NCI-H187 treated with DMSO at 0.1 percent for 48 hours (cell line): ENCODE data around the gene ADAM19.

Source experiments
- DNase-seq: peaks from one replicate; lab custom pipeline; 2025; lab: John Stamatoyannopoulos, UW

ADAM19 gene

GRCh38 chr5:157542282-157543000, 33.1 kb downstream of the ADAM19 start:
- DNase-seq: no peak

DNA sequence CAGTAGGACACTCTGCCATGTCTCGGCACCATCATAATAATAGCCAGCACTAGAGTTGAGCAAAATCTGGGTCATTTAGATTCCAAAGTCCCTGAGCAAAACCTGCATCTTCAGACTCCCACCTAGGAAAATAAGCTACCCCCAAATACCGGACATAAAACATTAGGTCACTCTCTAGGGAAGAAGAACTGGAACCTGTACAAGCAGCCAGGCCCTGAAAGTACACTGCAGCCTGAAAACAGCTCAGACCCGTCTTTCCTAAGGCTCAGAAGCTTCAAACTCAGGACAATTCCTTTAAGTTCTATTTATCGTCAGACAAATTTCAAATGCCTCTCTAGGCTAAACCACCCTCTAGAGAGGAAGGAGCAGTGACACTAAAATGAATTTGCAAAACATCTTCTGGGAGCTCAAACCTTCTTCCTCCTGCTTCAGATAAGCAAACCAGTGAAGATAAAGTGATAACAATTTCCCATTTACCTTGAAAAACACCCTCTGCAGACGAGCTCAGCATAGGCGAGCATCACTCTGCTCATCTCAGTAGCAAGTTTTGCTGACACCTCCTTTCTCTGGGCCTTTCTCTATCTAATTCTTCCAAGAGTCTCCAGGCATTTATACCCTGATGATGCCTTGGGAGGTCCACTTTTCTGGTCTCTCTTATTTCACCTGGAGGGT, 34.0 kb downstream of the ADAM19 start:
- DNase-seq: no peak

DNA sequence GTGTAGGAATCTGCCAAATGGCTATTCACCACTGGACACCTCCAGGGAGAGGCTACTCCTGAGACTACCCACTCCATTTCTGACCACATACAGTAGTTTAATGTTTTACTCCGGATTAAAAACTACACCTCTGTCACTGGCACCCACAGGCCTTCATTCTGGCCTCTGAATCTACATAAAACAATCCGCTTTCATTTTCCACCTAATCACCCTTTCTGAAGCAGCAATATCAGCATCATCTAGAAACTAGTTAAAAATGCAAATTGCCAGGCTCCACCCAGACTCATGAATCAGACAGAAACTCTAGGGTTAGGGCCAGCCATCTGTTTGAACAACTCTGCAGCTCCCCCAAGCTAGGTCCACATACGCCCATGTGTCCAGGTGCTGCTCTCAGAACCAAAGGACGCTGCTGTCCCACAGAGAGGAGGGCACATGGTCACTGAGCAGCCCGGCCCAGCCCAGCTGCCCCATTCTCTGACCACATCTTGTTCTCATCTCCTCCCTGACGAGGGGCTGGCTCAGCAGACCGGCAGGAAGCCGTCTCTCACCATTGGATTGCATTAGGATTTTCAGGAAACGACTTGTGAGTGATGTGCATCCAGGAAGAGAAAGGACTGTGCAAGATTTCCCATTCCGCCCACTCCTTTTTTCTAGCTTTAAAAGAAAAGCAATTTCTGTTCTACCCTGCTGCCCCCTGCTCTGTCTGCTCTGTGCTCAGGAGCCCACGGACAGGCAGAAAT, 34.7 kb downstream of the ADAM19 start:
- DNase-seq: no peak

DNA sequence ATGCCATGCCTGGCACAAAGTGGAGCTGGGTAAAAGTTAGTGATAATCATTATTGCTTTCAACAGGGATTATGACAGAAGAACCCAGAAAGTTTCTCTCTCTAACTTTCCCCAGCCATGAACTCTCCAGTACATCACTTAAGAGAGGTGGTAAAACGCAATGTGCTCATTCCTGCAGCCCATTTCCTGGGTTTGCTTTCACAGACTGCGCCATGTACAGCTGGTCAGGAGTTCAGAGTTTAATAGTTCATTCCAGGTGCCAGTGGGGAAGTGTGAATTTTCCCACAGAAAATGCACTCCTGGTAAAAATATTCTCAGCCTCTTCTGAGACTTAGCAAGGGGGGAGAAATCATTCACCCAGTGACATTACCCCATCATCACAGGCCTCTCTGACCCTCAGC, 35.5 kb downstream of the ADAM19 start:
- DNase-seq: no peak

DNA sequence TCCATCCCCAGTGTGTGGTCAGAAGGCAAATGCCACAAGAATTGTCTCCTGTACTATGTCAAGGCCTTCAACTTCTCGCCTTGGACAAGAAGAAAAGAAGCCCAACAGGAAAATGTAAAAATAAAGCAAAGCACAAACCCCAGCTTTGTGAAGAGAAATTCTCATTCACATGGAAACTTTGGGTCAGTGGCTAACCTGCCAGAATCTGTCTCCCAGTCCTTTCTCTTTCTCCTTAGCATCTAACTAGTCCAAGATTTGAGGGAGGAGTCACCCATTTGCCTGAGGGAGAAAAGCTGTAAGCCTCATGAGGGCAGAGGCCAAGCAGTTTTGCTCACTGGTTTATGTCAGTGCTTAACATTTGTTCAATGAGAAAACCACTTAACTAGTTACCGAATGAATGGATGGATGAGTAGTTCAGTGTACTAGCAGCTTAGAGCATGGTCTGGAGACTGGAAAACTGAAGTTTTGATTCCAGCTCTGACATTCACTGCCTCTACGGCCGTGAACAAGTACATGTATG, 36.0 kb downstream of the ADAM19 start:
- no peak for DNase-seq

- DNase-seq: no peak
These were observed 37.3 kb downstream of the ADAM19 start for GRCh38 chr5:157538311-157538710.

GRCh38 chr5:157535042-157535865, 40.3 kb downstream of the ADAM19 start:
- DNase-seq: no peak

DNA sequence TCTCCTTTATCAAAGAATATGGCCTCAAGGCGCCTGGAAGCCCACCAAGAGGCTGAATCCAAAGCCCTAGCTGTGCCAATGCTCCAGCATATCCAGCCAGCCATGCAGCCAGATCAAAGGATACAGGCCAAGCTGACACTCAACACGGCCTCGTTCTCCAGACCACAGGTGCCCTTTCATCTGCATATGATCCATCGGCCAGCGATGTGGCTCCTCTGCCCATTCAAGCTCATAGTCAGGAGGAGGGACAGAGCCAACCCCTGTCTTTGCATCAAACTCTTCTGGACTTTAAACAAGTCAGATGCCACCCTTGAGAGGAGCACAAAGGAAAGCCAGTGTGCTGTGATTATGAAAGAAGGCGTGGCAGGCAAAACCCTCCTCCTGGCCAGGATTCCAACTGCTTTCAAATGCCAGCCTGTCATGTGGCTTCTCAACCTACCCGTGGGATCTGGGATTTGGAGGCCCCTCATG, 42.5 kb downstream of the ADAM19 start:
- DNase-seq: no peak

DNA sequence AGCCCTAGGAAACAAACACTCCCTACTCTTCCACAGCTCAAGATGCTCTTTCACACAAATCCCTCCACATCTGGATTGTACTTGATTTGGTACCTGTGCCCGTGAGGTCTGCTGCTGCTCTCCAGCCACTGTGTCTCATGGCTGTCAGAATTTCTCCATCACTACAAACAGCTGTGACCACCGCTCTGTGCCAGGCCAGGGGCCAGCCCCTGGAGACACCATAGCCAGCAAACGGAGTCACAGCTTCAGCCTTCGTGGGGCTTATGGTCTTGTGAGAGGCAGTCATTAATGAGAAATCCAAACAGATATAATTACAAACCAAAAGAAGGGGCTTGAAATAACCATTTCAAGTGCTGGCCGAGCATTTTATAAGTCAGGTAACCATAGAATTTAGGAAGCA, 43.6 kb downstream of the ADAM19 start:
- DNase-seq: no peak

DNA sequence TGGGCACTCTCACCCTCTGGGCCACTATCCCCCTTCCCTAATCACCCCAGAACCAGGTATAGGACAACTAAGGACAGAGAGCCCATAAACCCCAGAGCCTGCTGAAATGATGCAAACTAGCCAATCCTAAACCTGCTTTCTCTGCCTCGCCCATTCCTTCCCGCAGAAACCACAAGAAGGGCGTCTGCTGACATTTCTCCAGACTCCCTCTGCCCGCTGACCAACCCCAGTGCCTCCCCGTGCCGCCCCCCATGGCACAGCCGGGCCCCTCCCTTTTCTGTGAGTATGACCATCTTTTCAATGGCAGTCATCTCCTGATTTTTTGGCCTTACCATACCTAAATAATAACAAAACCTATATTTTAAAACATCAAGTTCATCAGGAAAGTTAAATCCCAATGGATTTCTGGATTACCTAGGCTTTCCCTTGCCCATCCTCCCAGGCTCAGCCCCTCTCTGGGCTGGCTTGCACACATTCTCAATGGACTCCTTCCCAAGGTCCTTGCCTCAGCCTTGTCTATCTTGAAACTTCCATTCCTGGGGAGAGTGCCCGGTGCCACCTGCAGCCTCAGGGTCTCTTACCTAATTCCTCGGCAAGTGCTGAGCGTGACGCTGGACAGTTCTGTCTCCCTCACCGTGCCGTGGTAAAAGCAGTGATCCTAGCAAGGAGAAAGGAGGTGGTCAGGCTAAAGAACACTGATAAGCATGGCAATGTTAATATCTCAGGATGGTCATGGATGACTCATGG, 45.2 kb downstream of the ADAM19 start:
- no peak for DNase-seq

DNA sequence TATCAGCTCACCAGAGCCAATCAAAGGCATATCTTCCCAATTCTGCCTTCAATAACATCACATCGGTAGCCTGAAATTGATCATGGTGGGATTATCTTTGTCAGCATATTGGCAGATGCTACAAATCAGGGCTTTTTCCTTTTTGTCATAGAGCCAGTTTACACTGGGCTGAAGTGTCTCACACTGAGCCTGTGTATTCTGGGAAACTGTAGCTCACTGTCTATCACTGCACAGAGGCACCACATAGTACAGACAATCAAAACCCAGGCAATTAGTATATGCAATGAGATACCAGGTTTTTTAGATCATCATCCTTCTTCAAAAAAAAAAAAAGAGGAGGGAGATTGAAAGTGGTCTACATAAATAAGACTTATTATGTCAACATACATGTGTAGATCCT, 46.6 kb downstream of the ADAM19 start:
- no peak for DNase-seq

DNA sequence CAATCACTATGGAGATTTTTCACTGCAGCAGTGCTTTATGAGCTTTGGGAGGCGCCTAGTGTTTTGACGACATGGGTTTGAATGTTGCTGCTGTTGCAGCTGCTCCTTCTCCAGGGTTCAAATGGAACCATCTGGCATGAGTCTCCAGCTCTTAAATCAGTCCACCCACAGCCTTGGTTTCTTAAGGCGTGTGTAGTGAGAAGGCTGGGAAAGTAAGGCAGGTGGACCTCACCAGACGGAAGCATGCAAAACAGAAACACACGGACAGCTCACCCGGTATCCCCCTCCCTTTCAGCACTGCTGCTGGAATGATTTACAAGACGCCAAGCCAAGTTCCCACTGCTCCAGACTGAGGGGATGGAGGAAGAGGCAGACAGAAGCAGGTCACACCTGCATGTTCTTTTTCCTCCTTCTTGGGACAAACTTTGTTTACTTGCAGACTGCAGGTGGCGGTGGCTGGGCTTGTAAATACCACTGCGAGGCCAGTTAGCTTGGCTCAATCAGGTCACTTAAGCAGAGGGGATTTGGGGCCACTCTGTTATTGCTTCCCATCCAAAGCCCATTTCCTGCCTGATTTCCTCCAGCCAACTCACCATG, 47.4 kb downstream of the ADAM19 start:
- DNase-seq: no peak

- no peak for DNase-seq
These were observed 50.7 kb downstream of the ADAM19 start for GRCh38 chr5:157524887-157525286.

DNA sequence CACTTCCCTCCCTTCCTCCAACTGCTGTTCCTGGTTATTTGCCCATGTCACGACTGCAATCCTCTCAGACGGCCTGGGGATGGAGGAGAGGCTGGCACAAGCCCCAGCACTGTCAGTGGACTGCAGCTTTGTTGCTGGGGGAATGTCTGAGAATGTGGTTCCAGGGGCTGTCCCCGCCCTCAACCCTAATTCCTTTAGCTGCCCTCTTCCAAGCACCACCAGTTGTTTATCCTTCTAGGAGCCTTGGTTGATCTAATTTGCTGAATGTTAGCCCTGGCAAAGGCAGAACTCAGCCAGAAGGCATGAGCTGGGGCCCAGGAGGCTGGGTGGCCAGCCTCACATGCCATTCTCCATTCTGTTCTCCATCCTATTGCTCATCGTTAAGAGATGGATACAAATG, 51.6 kb downstream of the ADAM19 start:
- DNase-seq: no peak

- DNase-seq: no peak
These were observed 53.9 kb downstream of the ADAM19 start for GRCh38 chr5:157521704-157522029.

- DNase-seq: no peak
These were observed 54.5 kb downstream of the ADAM19 start for GRCh38 chr5:157520911-157521703.

GRCh38 chr5:157519579-157520253, 55.9 kb downstream of the ADAM19 start:
- DNase-seq: no peak

GRCh38 chr5:157518963-157519362, 56.6 kb downstream of the ADAM19 start:
- DNase-seq: no peak

- no peak for DNase-seq
These were observed 58.8 kb downstream of the ADAM19 start for GRCh38 chr5:157516626-157517325.
